Measurements from ENCODE around the gene UXS1.

- TF ChIP-seq CTCF (IDR thresholded peaks at IDR 0.05) (no peak), POLR2A (IDR thresholded peaks at IDR 0.05) (no peak), POLR2AphosphoS5 (IDR thresholded peaks at IDR 0.05) (no peak)
Observed at GRCh38 chr2:106195981-106196380, 1.9 kb upstream of the UXS1 start.
